Renal pelvis (tissue), 4 donors: ENCODE measurements around the gene ACO2. TPM values are rescaled to one million over a fixed set of nuclear protein-coding genes. Genes with fewer than 3 reads are reported as not detected.
"Not testable (repeated sequence)": the region's sequence is repeated elsewhere in the genome, so short reads cannot be mapped to it uniquely, and the experiment has no call there.

Experiments
- DNase-seq: peaks from one replicate; pipeline ENCODE4 v3.0.0-alpha.2; 2013
- polyA plus RNA-seq, 3 donors: library from polyadenylated mRNA; unstranded; fragments of 120-200 nt; gene quantifications; one replicate each; pipeline ENCODE4 v1.2.1, GENCODE V29; 2013; ENCODE audit not compliant: insufficient read length in 3 of 3

The ACO2 gene
- polyA plus RNA-seq, 3 donors: 145 to 165 (median 150) TPM

- no peak for DNase-seq
Measured at GRCh38 chr22:41535244-41535643, 66.3 kb downstream of the ACO2 start.

GRCh38 chr22:41537203-41537602 lies 68.3 kb downstream of the ACO2 start:
- no peak for DNase-seq

GRCh38 chr22:41538583-41538982 lies 69.7 kb downstream of the ACO2 start:
- DNase-seq: no peak

DNA sequence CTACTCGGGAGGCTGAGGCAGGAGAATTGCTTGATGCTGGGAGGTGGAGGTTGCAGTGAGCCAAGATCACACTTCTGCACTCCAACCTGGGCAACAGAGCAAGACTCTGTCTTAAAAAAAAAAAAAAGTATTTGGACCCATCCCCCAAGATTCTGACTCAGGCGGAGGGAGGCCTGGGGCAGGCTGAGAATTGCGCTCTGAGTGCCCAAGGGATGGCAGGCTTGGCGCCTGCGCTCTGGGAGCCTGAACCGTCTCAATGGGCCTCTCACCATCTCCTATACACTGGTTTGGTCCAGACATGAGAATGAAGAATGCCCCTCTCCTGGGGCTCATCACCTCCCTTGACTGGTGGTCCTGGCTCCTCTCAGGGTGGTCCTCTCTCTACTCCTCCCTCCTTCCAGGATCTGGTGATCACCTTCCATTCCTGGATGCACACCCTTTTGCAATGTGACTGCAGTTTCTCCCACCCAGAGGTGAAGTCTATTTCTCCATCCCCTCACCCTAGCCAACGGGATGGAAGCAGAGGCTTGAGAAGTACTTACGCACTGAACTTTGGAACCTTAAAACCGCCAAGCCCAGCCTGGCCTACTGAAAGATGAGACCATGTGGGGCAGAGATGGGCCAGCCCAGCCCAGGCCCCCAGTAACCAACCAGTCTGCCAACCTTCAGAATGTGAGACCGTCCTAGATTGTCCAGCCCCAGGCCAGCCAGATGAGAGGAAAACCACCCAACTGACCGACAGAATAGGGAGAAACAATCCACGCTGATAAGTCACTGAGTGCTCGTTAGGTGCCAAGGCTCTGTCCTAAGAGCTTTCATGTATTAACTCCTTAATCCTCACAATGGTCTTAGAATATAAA lies 70.5 kb downstream of the ACO2 start:
- no peak for DNase-seq

GRCh38 chr22:41540006-41540315 lies 71.0 kb downstream of the ACO2 start:
- no peak for DNase-seq

- DNase-seq: no peak
Measured at GRCh38 chr22:41540365-41540764, 71.4 kb downstream of the ACO2 start.

DNA sequence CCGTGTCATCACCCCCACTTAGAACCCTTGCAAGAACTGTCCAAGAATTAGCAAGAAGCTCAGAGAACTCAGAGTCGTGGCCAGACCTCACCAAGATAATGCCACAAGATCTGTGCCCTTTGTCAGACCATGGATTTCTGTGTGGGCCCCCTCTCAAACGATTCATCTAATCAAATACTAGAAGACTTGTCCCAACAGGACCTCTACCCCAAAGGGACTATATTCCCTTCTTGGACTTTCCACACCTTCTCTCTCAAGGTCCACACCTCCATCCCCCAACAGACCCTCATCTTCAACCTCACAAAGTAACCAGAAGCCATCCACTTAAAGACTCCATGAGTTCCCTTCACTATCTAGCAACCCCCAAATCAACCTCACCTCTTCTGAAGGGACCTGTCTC lies 72.6 kb downstream of the ACO2 start:
- no peak for DNase-seq

GRCh38 chr22:41542224-41542623 lies 73.3 kb downstream of the ACO2 start:
- no peak for DNase-seq

DNA sequence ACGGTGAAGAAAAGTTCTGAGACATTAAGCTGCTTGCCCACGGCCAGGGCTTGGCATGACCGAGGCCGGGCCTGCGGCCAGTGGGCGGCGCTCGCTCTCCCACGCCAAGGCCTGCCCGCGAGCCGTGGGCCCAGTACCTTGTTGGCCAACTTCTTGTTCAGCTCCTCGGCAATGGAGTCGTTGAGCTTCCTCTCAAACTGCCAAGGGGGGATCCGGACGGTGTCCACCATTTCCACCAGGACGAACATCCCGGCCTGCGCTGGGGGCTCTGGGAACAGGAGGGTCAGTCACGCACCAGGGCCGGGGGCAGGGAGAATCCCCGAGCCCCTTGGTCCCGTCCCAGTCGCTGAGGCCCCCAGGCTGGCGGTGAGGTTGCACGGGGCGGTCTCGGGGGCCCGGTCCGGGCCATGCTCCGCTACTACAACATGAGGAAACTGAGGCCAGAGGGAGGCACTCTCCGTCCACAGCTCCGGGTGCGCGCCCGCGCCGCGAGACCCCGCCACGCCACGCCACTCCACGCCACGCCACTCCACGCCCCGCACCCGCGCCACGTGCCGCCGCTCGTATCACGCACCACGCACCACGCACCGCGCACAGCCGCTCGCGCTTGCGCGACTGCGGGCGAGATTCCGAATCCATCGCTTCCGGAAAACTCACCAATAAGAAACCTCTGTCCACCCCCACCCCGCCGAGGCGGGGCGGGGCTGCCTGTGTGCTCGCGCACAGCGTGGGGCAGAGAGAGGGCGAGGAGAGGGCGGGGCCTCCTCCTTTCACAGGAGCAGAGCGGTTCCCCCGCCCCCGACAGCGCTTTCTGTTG lies 75.1 kb downstream of the ACO2 start, which contains the start of gene POLR3H:
TSS of gene POLR3H (minus strand) at position 617 of the 817 bp plus-strand sequence. CDS start at position 248, 369 bp downstream.
- peak; percentile 98 for DNase-seq

- DNase-seq: no peak
Measured at GRCh38 chr22:41544671-41545476, 76.0 kb downstream of the ACO2 start.

DNA sequence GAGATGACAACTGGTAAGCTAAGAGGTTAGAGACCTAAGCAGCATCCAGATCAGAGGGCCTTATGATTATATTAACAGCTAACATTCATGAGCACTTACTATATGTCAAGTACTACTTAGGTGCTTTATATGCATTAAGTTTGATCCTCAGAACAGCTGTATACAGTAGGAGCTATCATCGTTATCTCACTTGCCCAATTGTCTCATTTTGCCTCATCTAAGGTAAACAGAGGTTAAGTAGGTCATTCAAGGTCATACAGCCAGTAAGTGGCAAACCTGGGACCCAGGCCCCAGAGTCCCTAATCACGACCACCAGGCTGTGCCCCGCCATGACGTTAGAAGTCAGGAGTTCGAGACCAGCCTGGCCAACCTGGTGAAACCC lies 79.9 kb downstream of the ACO2 start:
- no peak for DNase-seq

GRCh38 chr22:41550952-41551491 lies 82.1 kb downstream of the ACO2 start:
- DNase-seq: no peak

DNA sequence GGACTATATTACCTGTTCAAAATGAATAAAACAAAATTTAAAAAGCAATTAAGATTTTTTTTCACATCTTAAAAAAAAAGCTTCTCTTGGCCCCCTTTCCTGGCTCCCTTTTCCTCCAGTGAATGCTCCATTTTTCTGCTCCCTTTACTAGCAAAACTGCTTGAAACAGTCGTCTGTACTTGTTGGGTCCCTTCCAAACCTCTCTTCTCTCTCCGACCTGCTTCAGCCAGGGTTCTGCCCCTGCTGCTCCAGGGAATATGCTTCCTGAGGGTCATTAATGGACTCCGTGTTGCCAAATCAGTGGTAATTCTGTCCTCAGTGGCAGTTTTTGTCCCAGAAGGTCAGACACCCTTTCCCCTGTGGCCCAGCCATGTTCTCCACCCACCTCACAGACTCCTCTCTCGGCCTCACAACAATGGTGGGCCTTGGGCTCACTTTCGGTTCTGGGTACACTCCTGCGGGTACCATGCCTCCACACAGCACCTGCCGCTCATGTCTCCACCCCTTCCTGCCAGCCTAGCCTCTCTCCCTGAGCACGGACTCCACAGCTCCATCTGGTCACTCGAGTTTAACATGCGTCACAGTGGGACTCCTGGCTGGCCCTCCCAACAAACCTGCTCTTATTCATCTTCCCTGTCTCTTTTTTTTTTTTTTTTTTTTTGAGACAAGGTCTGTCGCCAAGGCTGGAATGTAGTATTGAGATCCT lies 83.1 kb downstream of the ACO2 start:
- DNase-seq: no peak

GRCh38 chr22:41555325-41555982 lies 86.5 kb downstream of the ACO2 start:
- DNase-seq: peak; percentile 68

GRCh38 chr22:41556561-41556960 lies 87.6 kb downstream of the ACO2 start:
- DNase-seq: no peak

DNA sequence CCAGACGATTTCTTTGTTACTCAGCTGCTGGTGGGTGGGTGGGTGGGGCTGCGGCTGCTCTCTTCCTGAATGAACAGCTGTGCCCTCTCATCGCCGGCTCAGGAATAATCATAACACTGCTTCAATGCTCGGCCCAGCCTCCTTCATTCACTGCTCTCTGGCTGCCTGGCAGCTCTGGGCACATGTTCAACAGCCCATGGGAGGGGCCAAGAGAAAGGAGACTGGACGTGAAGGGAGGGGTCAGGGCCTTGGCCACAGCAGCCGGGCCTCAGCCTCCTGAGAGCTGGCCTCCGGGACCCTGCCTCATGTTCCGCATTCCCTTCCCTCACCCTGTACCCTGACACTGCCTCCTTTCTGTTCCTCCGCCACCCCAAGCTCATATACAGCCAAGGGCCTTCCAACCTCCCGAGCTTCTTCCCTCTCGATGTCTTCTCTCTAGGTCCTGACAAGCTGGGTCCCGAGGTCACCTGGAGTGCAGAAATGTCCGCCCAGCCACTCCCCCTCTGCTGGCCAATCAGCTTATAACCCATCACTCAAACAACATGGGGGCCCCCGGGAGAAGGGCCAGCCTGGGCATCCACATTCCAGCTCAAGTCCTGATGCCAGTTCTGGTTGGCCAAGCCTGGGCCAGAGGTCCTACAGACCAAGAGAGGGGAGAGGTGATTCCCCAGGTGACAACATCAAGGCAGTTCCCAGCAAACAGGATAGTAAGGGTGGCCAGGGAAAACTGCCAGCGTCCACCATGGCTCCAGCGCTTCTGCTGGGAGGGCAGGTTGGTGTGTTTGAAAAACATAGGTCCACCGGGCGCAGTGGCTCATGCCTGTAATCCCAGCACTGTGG lies 88.7 kb downstream of the ACO2 start:
- peak; percentile 79 for DNase-seq

- DNase-seq: not testable (repeated sequence)
Measured at GRCh38 chr22:41558241-41558630, 89.3 kb downstream of the ACO2 start.

- no peak for DNase-seq
Measured at GRCh38 chr22:41560095-41560471, 91.2 kb downstream of the ACO2 start.

- no peak for DNase-seq
Measured at GRCh38 chr22:41561335-41561734, 92.4 kb downstream of the ACO2 start.

DNA sequence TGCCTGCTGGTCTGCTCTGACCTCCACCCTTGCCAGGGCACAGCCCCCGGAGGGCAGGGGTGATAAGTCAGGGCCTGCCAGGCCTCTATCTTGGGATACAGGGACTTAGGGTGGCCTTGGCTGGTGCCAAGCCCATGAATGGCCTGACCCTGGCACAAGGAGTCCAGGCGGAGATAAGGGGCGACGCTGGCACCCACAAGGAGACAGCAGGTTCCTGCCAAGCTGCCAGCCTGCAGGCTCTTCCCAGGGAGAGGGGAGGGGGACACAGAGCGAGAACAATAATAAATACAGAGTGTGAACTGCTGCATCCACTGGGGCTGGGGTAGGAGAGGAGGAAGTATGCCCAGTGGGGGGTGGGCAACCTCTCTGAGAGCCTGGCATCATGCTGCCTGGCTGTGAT lies 92.9 kb downstream of the ACO2 start:
- DNase-seq: no peak
